Fibroblast of peridontal ligament (primary cell): ENCODE data around the gene GRPEL2.
A peak's percentile ranks its signal among the peaks of the same experiment; 100 is the strongest.

Experiments used
- DNase-seq: peaks from one replicate; pipeline ENCODE4 v3.0.0-alpha.2; 2010; ENCODE audit errors: extremely low read depth

The GRPEL2 gene

DNA sequence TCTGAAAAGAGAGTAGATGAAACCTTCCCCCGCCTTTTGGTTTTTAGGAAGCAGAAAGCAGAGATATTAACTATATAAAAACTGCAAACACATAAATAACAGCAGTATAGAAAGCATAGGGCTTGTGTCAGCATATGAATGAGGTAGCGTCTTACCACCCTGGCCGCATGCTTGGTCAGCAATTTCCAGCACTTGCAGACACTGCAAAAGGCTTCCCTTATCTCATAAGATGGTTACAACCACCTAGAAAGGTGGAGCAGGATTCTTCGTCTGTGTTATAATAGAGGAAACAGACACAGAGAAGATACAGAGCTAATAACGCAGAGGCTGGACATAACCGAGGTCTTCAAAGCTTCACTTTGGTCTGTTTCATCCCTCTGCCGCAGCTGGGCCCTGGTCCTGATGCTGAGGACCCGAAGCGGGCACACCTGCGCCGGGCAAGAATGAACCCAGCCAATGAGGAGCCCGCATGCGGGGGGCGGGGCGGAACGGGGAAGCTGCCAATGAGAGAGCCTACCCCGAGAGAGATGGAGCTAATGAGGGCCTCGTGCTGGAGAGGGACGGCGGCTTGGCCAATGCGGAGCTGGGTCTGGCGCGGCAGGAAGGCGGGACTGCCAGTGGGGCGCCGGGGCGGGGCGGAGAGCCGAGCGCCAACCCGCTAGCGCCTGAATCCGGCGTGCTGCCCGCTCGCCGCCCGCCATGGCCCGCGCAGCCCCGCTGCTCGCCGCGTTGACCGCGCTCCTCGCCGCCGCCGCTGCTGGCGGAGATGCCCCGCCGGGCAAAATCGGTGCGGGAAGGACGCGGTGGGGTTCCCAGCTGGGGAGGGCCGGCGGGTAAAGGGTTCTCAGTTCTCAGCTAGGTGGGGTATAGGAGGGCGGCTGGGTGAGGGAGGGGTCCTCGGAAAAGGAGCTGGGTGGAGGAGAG lies 12.3 kb downstream of the GRPEL2 start, which contains the start of gene PCYOX1L:
Gene PCYOX1L, plus strand, starts transcription at position 677 of the 924 bp plus-strand sequence. Its CDS starts 23 bp downstream, at position 700.
- peak; percentile 90 for DNase-seq

DNA sequence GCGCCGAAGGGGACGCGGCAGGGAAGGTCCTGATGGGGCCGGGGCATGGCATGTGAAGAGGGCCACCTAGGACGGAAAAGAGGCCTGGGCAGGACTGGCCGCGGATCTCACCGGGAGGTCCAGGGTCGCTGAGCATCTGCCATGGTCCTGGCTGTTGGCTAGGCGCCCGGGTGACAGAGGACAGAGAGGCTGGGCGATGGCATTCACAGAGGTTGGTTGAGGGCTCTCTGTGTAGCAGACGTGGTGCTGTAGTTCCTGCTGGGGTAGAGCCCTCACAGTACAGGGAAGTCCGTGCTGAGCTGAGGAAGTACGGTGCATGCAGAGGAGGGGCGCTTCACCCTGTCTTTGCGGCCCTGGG lies 13.0 kb downstream of the GRPEL2 start:
- no peak for DNase-seq

DNA sequence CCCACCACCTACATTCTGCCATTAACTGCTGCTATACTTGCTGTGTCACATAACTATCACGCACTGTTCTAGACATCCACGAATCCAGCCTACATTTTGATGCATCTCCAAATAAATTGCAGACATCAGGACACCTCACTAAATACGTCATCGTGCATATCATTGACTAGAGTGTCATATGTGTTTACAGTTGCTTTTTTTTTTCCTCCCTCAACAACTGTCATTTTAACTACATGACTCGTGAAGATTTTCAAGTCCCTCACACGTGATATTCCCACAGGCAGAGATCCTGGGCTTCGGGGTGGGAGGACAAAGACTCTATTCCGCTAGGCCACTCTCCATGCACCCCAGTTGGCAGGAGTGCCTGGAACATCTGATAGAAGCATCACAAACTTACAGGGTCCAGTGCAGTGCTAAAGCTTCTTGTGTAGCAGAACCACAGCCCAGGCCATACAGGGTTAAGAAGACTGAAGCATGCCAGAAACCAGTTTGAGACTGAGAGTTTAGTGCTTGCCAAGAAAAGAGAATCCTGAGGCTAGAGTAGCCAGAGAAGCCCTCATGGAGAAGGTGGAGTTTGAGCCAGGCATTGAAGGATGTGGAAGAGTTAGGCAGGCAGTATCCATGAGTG lies 13.7 kb downstream of the GRPEL2 start:
- peak; percentile 28 for DNase-seq

DNA sequence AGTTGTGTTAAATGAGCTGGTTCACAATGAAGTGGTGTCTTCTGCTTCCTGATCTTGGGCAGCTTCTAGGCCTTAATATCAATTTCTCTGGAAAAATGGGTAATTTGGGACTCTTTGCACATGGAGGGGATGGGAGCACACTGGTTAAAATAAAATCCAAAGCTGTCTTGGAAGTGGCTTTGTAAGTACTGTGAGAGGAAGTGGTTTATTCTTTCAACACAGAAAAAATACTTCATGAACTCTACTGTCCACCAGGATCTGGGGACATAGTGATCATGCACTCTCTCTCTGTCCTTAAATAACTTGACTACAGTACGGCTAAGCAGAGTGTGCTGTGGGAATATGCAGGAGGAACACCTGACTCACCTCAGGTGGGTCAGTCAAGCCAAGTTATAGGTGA lies 15.0 kb downstream of the GRPEL2 start:
- no peak for DNase-seq

DNA sequence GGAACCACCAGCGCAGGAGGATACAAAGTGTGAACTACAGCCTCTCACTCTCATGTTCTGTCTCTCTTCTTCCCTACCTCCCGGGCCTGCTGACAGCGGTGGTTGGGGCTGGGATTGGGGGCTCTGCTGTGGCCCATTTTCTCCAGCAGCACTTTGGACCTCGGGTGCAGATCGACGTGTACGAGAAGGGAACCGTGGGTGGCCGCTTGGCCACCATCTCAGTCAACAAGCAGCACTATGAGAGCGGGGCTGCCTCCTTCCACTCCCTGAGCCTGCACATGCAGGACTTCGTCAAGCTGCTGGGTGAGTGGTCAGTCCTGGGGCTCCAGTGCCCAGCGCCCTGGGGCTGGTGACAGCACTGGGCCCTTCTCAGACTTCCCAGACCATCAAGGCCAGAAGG lies 17.2 kb downstream of the GRPEL2 start:
- no peak for DNase-seq

DNA sequence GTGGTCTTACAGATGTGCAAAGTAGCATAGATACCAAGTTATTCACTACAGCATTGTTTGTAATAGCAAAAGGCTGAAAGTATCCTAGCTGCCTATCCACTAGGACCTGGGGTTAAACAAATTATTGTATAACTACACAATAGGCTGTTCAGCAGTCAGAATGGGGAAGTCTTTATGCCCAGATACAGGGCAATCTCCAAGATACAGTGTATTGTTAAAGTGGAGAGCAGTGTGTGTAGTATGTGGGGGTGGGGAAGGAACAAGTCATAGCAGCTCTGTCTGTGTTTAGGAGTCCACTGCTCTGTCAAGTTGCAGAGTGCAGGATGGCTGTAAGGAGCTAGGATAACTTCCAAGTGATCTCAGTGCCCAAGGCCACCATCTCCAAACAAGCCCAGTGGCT lies 18.1 kb downstream of the GRPEL2 start:
- no peak for DNase-seq

DNA sequence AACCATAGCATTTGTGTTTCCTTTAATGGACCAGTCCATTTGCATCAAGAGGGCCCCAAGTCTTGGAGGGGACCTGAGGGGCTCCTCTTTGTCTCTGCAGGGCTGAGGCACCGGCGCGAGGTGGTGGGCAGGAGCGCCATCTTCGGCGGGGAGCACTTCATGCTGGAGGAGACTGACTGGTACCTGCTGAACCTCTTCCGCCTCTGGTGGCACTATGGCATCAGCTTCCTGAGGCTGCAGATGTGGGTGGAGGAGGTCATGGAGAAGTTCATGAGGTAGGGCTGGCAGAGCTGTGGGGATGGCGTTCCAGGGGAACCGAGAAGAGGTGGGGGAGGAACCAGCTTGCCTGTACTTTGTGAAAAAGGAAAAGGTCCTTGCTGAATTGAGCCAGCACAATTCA lies 18.6 kb downstream of the GRPEL2 start:
- no peak for DNase-seq

DNA sequence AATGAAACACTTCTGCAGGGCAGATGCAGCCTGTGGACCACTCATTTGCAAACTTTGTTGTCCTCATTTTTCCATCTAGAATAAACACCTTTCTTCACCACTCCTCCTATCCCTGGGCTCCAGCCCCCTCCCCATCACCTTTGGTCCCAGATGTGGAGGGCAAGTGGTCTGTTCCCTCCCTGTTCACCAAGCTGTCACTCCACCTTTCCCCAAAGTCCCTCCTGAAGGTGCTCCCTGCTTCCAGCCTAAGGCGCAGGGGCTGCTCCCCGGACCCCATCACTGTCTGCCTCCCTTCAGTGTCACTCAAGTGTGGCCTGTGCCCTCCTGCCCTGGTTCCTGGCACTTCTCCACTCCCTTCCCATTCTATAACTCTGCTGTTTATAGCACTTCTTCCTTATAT lies 19.4 kb downstream of the GRPEL2 start:
- DNase-seq: no peak

DNA sequence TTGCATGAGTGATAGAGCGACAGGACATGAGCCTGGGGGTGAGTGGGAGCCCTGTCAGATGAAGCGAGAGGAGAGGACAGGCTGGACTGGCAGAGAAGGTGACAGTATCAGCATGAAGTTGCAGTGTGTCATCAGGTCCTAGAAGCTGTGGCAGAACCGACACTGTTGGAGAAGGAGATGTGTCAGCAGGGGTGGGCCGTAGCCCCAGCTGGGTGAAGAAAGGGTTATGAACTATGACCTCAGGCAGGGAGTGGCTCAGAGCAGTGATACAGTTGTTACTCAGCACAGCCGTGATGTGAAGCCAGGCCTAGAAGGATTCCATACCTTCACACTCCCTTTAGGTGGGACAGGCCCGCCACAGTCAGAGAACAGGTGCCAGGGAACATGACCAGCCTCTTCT lies 20.1 kb downstream of the GRPEL2 start:
- no peak for DNase-seq

DNA sequence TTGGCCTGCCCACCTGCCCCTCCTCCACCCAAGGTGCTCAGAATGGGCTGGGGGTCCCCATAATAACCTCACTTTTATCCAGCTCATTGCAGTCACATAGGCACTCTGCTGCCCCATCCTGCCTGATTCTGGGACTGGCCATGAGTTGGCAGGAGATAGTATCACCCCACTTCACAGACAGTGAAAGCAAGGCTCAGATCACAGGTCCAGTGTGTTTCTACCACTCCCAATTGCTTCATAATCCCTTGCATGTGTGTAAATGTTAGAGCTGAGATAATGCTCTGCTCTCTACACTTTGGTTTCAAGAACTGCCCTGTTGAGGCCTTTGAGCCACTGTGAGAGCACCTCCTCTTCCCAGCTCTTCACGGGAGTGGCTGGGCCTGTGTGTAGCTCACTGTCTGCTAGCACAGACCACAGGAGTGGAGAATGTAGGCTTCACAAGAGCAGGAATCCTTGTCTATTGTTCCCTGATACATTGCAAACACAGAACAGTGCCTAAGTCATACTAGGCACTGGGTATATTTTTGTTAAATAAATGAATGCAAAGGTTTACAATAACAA lies 20.9 kb downstream of the GRPEL2 start:
- DNase-seq: no peak

DNA sequence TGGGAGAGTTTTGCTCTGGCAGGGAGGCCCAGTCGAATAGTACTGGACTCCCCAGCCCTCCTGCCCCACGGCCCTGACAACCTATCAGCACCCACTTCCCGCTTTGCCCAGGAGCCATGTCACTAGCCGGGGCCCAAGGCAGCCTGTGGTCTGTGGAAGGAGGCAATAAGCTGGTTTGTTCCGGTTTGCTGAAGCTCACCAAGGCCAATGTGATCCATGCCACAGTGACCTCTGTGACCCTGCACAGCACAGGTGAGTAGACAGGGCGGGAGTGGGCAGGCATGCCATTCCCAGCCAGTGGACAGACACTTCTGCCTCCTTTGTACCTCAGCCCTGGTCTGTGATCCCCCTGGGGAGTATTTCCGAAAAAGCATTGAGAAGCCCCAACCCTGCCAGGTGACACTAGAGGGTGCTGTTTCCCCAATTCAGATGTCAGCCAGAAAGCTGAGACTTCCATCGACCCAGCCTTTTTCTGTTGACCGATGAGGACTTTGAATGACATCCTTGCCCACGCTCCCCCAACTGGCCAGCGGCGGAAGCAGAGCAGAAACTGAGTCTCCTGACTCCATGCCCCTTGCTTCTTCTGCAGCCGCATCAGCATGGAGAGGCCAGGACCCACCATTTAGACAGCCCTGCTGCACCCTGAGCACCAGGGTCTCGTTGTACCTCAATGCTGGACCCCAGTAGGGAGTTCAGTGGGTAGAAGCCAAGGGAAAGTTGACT lies 22.1 kb downstream of the GRPEL2 start:
- peak; percentile 80 for DNase-seq

DNA sequence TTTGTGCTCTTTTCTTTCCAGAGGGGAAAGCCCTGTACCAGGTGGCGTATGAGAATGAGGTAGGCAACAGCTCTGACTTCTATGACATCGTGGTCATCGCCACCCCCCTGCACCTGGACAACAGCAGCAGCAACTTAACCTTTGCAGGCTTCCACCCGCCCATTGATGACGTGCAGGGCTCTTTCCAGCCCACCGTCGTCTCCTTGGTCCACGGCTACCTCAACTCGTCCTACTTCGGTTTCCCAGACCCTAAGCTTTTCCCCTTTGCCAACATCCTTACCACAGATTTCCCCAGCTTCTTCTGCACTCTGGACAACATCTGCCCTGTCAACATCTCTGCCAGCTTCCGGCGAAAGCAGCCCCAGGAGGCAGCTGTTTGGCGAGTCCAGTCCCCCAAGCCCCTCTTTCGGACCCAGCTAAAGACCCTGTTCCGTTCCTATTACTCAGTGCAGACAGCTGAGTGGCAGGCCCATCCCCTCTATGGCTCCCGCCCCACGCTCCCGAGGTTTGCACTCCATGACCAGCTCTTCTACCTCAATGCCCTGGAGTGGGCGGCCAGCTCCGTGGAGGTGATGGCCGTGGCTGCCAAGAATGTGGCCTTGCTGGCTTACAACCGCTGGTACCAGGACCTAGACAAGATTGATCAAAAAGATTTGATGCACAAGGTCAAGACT lies 22.8 kb downstream of the GRPEL2 start:
- DNase-seq: no peak

DNA sequence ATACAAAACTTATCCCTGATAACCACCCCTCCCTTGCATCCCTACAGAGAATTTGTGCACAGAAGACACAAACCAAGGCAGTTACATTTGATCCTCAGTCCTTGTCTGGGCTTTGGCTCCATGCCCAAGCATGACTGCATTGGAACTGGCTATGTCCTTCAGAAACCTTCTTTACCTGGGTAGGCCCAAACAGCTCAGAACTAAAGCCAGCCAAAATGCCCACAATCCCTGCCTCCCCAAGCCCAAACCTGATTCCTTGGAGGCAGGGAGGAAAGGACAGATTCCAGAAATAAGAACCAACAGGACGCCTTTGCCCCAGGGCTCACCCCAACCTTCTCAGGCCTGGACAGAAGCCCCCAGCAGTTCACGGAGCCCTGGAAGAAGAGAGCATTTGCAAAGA lies 25.6 kb downstream of the GRPEL2 start:
- no peak for DNase-seq

DNA sequence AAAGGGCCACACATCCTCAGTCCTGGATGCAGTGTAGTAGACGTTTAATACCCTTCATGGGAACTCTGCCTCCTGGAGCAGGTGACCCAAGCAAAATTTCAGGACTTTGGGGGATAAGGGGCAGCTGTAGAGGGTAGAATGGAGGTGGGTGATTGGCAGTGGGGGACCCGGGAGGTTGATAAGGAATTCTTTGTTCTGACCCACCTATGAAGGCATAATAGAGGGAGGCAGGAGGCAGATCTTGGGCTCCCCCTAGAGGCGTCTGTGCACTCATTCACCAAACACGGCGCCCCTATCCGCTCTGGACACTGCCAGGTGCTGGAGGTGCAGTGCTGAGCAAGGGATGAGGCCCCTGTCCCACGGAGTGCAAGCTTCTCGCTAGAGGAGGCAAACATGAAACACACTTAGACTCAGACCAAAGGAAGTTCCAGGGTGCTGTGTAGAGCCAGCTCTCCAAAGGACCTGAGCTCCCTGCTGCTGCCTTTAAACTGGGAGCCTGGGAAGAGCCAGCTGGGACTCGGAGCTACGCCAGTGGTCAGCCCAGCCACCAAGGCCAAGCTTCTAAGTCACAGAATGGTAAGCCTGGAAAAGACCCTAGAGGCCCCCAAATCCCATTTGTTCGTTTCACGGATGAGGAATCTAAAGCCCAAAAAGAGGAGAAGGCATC lies 26.1 kb downstream of the GRPEL2 start:
- peak; percentile 51 for DNase-seq

DNA sequence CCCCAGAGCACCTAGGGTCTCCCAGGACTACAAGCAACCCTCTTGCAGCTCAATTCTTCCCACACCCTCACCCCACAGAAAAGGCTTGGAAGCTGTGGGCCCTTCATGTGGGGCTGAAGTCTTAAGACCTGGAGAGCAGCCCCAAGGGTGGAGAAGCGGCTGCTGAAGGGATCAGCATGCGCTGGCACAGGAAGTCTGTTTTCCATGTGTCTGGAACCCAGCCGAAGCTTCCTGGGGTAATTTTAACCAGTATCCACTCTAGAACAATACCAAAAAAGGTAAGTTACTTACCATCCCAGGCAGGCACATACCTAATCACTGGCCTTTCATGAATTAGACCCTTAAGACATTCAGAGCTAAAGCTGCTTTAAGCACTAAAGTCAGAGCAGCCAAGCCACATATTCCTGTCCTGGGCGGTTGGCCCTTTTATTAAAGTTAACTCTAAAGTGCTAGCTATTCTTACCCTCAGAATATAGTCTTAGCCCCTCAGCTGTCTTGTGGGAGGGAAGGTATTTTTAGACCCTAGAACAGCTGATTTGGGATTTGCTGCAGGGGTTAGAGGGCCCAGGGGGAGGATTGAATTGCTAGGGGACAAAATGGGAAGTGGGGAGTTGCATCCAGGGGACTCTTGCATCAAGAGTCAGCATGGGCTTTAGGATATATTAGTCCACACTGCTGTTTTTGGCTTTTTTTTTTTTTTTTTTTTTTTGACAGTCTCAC lies 26.9 kb downstream of the GRPEL2 start:
- no peak for DNase-seq

DNA sequence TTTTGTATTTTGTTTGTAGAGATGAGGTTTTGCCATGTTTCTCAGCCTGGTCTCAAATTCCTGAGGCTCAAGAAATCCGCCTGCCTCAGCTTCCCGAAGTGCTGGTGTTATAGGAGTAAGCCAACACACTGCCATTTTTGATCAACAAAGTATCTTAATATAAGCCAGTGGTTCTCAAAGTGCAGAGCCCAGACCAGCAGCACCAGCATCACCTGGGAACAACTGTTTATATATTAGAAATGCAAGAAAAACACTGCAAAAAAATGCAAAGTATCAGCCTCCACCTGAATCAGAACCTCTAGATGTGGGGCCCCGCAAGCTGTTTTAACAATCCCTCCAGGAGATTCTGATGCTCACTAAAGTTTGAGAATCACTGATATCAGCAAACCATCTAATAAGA lies 27.6 kb downstream of the GRPEL2 start:
- no peak for DNase-seq

DNA sequence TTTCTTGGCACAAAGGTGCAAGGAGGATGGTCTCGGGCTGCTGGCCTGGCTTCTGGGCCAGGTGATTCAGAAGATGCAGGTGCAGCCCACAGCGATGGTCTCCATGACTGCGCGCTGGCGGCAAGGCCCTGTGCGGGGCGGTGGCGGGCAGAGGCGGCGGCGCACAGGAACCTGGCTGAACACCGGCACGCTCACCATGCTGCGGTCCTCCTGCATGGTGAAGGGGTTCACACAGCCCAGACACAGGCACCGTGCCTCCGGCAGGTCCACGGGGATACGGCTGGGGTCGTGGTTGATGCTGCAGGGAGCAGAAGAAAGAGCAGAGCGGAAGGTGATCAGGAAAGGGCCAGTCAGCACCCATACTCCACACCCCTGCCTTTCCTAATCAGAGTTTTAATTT lies 29.0 kb downstream of the GRPEL2 start:
- DNase-seq: no peak

DNA sequence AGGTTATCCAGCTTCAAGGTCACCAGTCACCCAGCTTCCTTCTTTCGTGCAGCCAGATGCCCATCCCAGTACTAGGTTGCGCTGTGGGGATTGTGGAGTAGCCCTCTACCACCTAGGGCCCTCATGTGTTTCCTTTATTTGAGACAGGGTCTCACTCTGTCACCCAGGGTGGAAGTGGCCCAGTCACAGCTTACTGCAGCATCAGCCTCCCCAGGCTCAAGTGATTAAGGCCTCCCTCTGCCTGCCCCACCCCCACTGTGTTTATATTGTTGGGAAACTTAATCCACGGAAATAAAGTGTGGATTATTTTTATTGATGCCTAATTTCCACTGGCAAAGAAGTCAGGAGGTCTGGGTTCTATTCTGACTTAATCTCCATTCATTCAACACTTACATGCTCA lies 29.5 kb downstream of the GRPEL2 start:
- no peak for DNase-seq

DNA sequence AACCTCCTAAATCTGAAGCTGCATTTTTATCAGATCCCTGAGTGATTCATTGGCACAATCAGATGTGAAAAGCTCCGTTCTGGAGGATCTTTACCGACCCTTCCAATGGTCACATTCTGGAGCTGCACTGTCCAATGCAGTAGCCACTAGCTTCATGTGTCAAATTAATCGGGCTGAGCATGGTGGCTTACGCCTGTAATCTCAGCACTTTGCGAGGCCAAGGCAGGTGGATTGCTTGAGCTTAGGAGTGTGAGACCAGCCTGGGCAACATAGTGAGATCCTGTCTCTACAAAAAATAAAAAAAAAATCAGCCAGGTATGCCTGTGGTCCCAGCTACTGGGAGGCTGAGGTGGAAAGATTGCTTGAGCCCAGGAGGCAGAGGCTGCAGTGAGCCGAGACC lies 30.1 kb downstream of the GRPEL2 start:
- no peak for DNase-seq

DNA sequence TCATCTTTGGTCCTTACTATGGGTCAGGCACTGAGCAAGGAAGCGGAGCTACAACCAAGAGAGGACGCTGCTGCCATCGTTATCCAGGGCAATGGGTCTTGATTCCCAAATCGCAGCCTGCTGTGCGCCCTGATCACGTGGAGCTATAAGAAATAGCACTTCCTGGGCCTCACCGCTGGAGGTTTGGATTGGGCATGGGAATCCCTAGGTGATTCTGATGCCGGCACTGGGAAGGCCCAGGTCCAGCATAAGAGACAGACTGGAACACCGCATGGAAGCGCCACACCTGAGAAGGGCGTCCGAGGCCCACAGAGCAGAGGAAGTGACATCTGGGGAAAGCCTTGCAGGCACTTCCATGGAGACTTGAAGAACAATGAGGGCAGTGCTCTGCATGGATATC lies 30.8 kb downstream of the GRPEL2 start:
- DNase-seq: no peak
